ENCODE data around the gene ZCCHC2. TPM values are rescaled to one million over a fixed set of nuclear protein-coding genes. Genes with fewer than 3 reads are reported as not detected.

ZCCHC2 gene
- total RNA-seq (20.6 and 27.2 TPM in 2 replicates), polyA plus RNA-seq (16.2 and 18.0 TPM in 2 replicates), polyA minus RNA-seq (38.7 and 41.3 TPM in 2 replicates), Bru-seq, nascent RNA (percentile 85 among the genes with signal in this experiment), BruChase-seq, experiment 1, labeled RNA remaining after a 6-hour chase (percentile 74 among the genes with signal in this experiment), BruChase-seq, experiment 2, labeled RNA remaining after a 2-hour chase (percentile 81 among the genes with signal in this experiment)
- polyA plus RNA-seq (2011; cell fraction: cytosol; rRNA removed), result 13.0 and 14.3 TPM in 2 replicates
- polyA plus RNA-seq (2011; cell fraction: nucleus; rRNA removed), result 27.9 and 31.0 TPM in 2 replicates
- 7.8 and 12.3 TPM in 2 replicates for polyA plus RNA-seq (2012)
- 22.9 TPM for polyA minus RNA-seq (2011; cell fraction: cytosol; rRNA and poly(A)+ RNA removed)
- 32.1 and 39.8 TPM in 2 replicates for polyA minus RNA-seq (2011; cell fraction: nucleus; rRNA and poly(A)+ RNA removed)
- long read RNA-seq, partial matches to known transcripts, result 2 of 7 reads
- long read RNA-seq, other reads (novel, unspliced or antisense), result 3 of 7 reads

- peak within 1 kb of the TSS; percentile 95 for H3K9ac ChIP-seq (replicated peaks; ENCODE audit: extremely low read depth, insufficient read depth, low read length)
- peak within 1 kb of the TSS; percentile 94 for H3K27ac ChIP-seq (ENCODE audit: insufficient read depth, low read depth, low read length)
- H2AFZ ChIP-seq (ENCODE audit: low read depth, low read length), result peak within 1 kb of the TSS; percentile 98
- no TSS peak for BruUV-seq (replicated peaks)
- ChIA-PET POLR2A (interaction anchor here (1.4 to 1.8 kb wide), 2 partner anchors 72 to 85 kb away, joined by 4 to 9 read pairs; no protein-coding TSS in a partner anchor), CTCF (interaction anchor here (0.7 to 5.1 kb wide), 14 partner anchors 11 to 200 kb away, joined by 3 to 60 read pairs (median 4); no protein-coding TSS in a partner anchor)
- peaks cover 39% of the 10 kb centered on the region for H3K79me2 ChIP-seq (ENCODE audit: control insufficient read depth, insufficient read depth, low read length)
- H3K9me1 ChIP-seq (replicated peaks; ENCODE audit: control insufficient read depth, extremely low read depth, insufficient read depth, low read length), result no peaks in the 10 kb centered on the region
- H3K4me2 ChIP-seq (ENCODE audit: insufficient read depth, low read length), result peak within 1 kb of the TSS; percentile 99
- H3K4me1 ChIP-seq (ENCODE audit: control insufficient read depth, extremely low read depth, insufficient read depth, low read length), result peaks cover 30% of the 10 kb centered on the region
- H3K36me3 ChIP-seq (ENCODE audit: control insufficient read depth in 2 of 2, extremely low read depth in 1 of 2, insufficient read depth in 2 of 2, low read length in 2 of 2), result no peaks in the 10 kb centered on the region
- intact Hi-C loops (cut with micrococcal nuclease), result loop anchor here (1.0 to 5.0 kb wide), 6 partner anchors 37 to 335 kb away; partner anchors contain the start of genes PHLPP1, PIGN and RELCH
- H3K27me3 ChIP-seq (ENCODE audit: control insufficient read depth in 2 of 2, insufficient read depth in 2 of 2, low read length in 2 of 2), result no peaks in the 10 kb centered on the region
- FAIRE-seq (peak; percentile 87), DNase-seq (ENCODE audit: low read depth, low spot score) (peak; percentile 99)
- TF ChIP-seq JUN (IDR thresholded peaks at IDR 0.05; ENCODE audit: borderline replicate concordance, insufficient read depth, insufficient read length, low read depth), result no peak
- no peak for TF ChIP-seq FOS (IDR thresholded peaks at IDR 0.05; ENCODE audit: borderline replicate concordance, insufficient read depth, low read length)
- TF ChIP-seq GATA2 (IDR thresholded peaks at IDR 0.05; ENCODE audit: insufficient read depth, insufficient read length, low read depth, low read length), result no peak
- TF ChIP-seq CTCF (IDR thresholded peaks at IDR 0.05; ENCODE audit: extremely low read depth in 1 of 2, insufficient read depth in 1 of 2, low read depth in 1 of 2, low read length in 2 of 2), result no peak
- TF ChIP-seq MAX (IDR thresholded peaks at IDR 0.05; ENCODE audit: insufficient read depth, insufficient read length), result peak; percentile 18
- no peak for TF ChIP-seq EZH2 (IDR thresholded peaks at IDR 0.05; ENCODE audit: borderline replicate concordance, low read depth, low read length, severe bottlenecking)
- TF ChIP-seq POLR2AphosphoS5 (IDR thresholded peaks at IDR 0.05; ENCODE audit: insufficient read depth, low read depth, low read length), result peak; percentile 59
- TF ChIP-seq POLR2A (IDR thresholded peaks at IDR 0.05; ENCODE audit: low read depth, low read length), result peak; percentile 79
- TF ChIP-seq MYC (IDR thresholded peaks at IDR 0.05; ENCODE audit: low read depth, low read length), result no peak
- dilution Hi-C loops (cut with MboI; ENCODE audit: extremely low pct_ligation_motif_present, low sequenced_read_pairs), result no loop called here
- peaks cover 3% of the 10 kb centered on the region for H4K20me1 ChIP-seq (replicated peaks; ENCODE audit: control insufficient read depth, extremely low read depth, insufficient read depth, low read length)
- peak within 1 kb of the TSS; percentile 85 to 98 (median 96) for H3K4me3 ChIP-seq (replicated peaks in 1 of 3; ENCODE audit: insufficient read depth in 1 of 3, low read depth in 1 of 3, low read length in 3 of 3)
- H3K9me3 ChIP-seq (replicated peaks; ENCODE audit: control insufficient read depth, insufficient read depth, low read length), result no peaks in the 10 kb centered on the region
These were observed at the start of gene ZCCHC2 for GRCh38 chr18:62522504-62523254. TSS of gene ZCCHC2 (plus strand) at chr18:62523025. CDS start at chr18:62523425, 400 bp downstream.

All from endothelial cell of umbilical vein (primary cell).